ENCODE data around the gene C1orf87. TPM values are rescaled to one million over a fixed set of nuclear protein-coding genes. Genes with fewer than 3 reads are reported as not detected.

The C1orf87 gene
- total and polyA plus RNA-seq, 7 donors = not detected

- no peak for TF ChIP-seq CTCF (IDR thresholded peaks at IDR 0.05)
- intact Hi-C loops (cut with DNase I) = no loop called here
- no peak overlapping the region for H3K4me3 ChIP-seq
- H3K9me3 ChIP-seq = no peaks in the 10 kb centered on the region
- DNase-seq = no peak
- peaks cover 0 to 3% (median 0%) of the 10 kb centered on the region in 3 donors for H3K27me3 ChIP-seq (ENCODE audit: insufficient read depth in 3 of 3, low read length in 2 of 3)
- no peak for ATAC-seq
- WGBS, 3 donors = 39 to 57% (median 46%) methylated on average over 4 of the region's 4 CpGs
- no peaks in the 10 kb centered on the region for H3K36me3 ChIP-seq (ENCODE audit: insufficient read depth in 1 of 2, low read depth in 1 of 2)
- no peaks in the 10 kb centered on the region for H3K4me1 ChIP-seq
- H3K27ac ChIP-seq = no peak overlapping the region
Measured at GRCh38 chr1:60017508-60018205, 55.9 kb downstream of the C1orf87 start.

GRCh38 chr1:60010690-60011089, 62.9 kb downstream of the C1orf87 start:
- ATAC-seq = no peak
- no peaks in the 10 kb centered on the region for H3K9me3 ChIP-seq
- H3K36me3 ChIP-seq (ENCODE audit: insufficient read depth in 1 of 2, low read depth in 1 of 2) = no peaks in the 10 kb centered on the region
- no peak for TF ChIP-seq CTCF (IDR thresholded peaks at IDR 0.05)
- no peak overlapping the region for H3K27ac ChIP-seq
- no peaks in the 10 kb centered on the region for H3K27me3 ChIP-seq (ENCODE audit: insufficient read depth in 3 of 3, low read length in 2 of 3)
- no peak for DNase-seq
- WGBS, 3 donors = 31 to 61% (median 31%) methylated on average over 1 of the region's 1 CpG
- no peaks in the 10 kb centered on the region for H3K4me1 ChIP-seq
- intact Hi-C loops (cut with DNase I) = no loop called here
- H3K4me3 ChIP-seq = no peak overlapping the region

- Histone ChIP-seq H3K27me3 (ENCODE audit: insufficient read depth in 3 of 3, low read length in 2 of 3) (no peaks in the 10 kb centered on the region), H3K36me3 (ENCODE audit: insufficient read depth in 1 of 2, low read depth in 1 of 2) (no peaks in the 10 kb centered on the region), H3K27ac (no peak overlapping the region), H3K4me1 (no peaks in the 10 kb centered on the region), H3K9me3 (no peaks in the 10 kb centered on the region), H3K4me3 (no peak overlapping the region)
- intact Hi-C loops (cut with DNase I) = no loop called here
- TF ChIP-seq CTCF (IDR thresholded peaks at IDR 0.05) = no peak
- DNase-seq = no peak
- ATAC-seq = no peak
- 64 to 72% (median 68%) methylated on average over 4 of the region's 4 CpGs for WGBS, 3 donors
Measured at GRCh38 chr1:60008500-60008899, 65.1 kb downstream of the C1orf87 start.

GRCh38 chr1:60000625-60001024, 72.9 kb downstream of the C1orf87 start:
- H3K27me3 ChIP-seq (ENCODE audit: insufficient read depth in 3 of 3, low read length in 2 of 3) = no peaks in the 10 kb centered on the region
- no peak for TF ChIP-seq CTCF (IDR thresholded peaks at IDR 0.05)
- H3K27ac ChIP-seq = no peak overlapping the region
- no peak for ATAC-seq
- no peaks in the 10 kb centered on the region for H3K4me1 ChIP-seq
- H3K9me3 ChIP-seq = no peaks in the 10 kb centered on the region
- H3K36me3 ChIP-seq (ENCODE audit: insufficient read depth in 1 of 2, low read depth in 1 of 2) = no peaks in the 10 kb centered on the region
- 31 to 47% (median 40%) methylated on average over 3 of the region's 3 CpGs for WGBS, 3 donors
- H3K4me3 ChIP-seq = no peak overlapping the region
- DNase-seq = no peak
- intact Hi-C loops (cut with DNase I) = no loop called here

- Histone ChIP-seq H3K36me3 (ENCODE audit: insufficient read depth in 1 of 2, low read depth in 1 of 2) (no peaks in the 10 kb centered on the region), H3K27me3 (ENCODE audit: insufficient read depth in 3 of 3, low read length in 2 of 3) (no peaks in the 10 kb centered on the region), H3K4me1 (no peaks in the 10 kb centered on the region), H3K9me3 (no peaks in the 10 kb centered on the region), H3K4me3 (no peak overlapping the region), H3K27ac (no peak overlapping the region)
- ATAC-seq (no peak), DNase-seq (no peak)
- TF ChIP-seq CTCF (IDR thresholded peaks at IDR 0.05) = no peak
- WGBS, 3 donors = 42 to 71% (median 62%) methylated on average over 2 of the region's 2 CpGs
- intact Hi-C loops (cut with DNase I) = no loop called here
Measured at GRCh38 chr1:59999746-60000145, 73.8 kb downstream of the C1orf87 start.

Data from psoas muscle (tissue), 8 donors.